Small intestine (tissue), 16 donors: ENCODE data around the gene CAMKK2. TPM values are rescaled to one million over a fixed set of nuclear protein-coding genes. Genes with fewer than 3 reads are reported as not detected.

Experiments used
- DNase-seq, 2 donors: peaks; one replicate each; pipeline versions ENCODE4 v3.0.0 to v3.0.0-alpha.2; 2013
- FAIRE-seq: peaks from 2 replicates; lab custom pipeline; 2012; peaks lifted over from hg19 to GRCh38; lab: Jason Lieb, UNC
- H3K27ac ChIP-seq, 3 donors: one replicate each; pipeline ENCODE4 v1.5.1; 2013; ENCODE audit warnings: low read length in 2 of 3, mild to moderate bottlenecking in 2 of 3, control low read depth in 1 of 3, inconsistent platforms in 1 of 3, low read depth in 1 of 3, moderate library complexity in 1 of 3
- H3K27me3 ChIP-seq, 3 donors: one replicate each; pipeline ENCODE4 v1.6.1; 2013; ENCODE audit warnings: low read length in 3 of 3, inconsistent platforms in 1 of 3; ENCODE audit not compliant: control insufficient read depth in 3 of 3, insufficient read depth in 3 of 3
- H3K36me3 ChIP-seq, 3 donors: one replicate each; pipeline ENCODE4 v1.6.1; 2013; ENCODE audit warnings: low read length in 3 of 3, inconsistent platforms in 1 of 3, low read depth in 1 of 3, mild to moderate bottlenecking in 1 of 3, moderate library complexity in 1 of 3; ENCODE audit not compliant: control insufficient read depth in 3 of 3, insufficient read depth in 2 of 3
- H3K4me1 ChIP-seq, 3 donors: one replicate each; pipeline ENCODE4 v1.6.1; 2013; ENCODE audit warnings: low read length in 2 of 3, inconsistent platforms in 1 of 3, low read depth in 1 of 3, mild to moderate bottlenecking in 1 of 3, moderate library complexity in 1 of 3; ENCODE audit not compliant: control insufficient read depth in 3 of 3, insufficient read depth in 2 of 3
- H3K4me3 ChIP-seq, 3 donors: one replicate each; pipeline ENCODE4 v1.5.1; 2013; ENCODE audit warnings: low read length in 3 of 3, control low read depth in 1 of 3, inconsistent platforms in 1 of 3, low read depth in 1 of 3, mild to moderate bottlenecking in 1 of 3, moderate library complexity in 1 of 3
- H3K9me3 ChIP-seq, 2 donors: one replicate each; pipeline ENCODE4 v1.6.1; 2013; ENCODE audit warnings: low read depth in 1 of 2, low read length in 1 of 2; ENCODE audit not compliant: control insufficient read depth in 2 of 2, insufficient read depth in 1 of 2
- WGBS, 3 donors: extraction: QIAGEN DNeasy Blood & Tissue Kit; methylation state at CpG; one replicate each; pipeline ENCODE4 v1.1.7; 2013; 5-methylcytosine and 5-hydroxymethylcytosine counted together
- long read RNA-seq, 10 donors: transcript quantifications; one replicate each; lab custom pipeline, GENCODE V29; 2026
- polyA plus RNA-seq, 4 donors: library from polyadenylated mRNA; stranded (reverse) in 3 of 4; unstranded in 1 of 4; fragments of 200-250 nt in 3 of 4; fragments of 120-200 nt in 1 of 4; gene quantifications; one replicate each; pipeline versions ENCODE4 v1.2.1 to v1.2.3, GENCODE V29; 2013
- donor health status: healthy with polysubstance abuse.
- donor health status: control.
- donor health status: control.
- donor health status: Bipolar disorder and iron deficiency.
- donor health status: healthy.

CAMKK2 gene
- 10 to 100 TPM; 25.4 to 46.5 (median 39.5) TPM for polyA plus RNA-seq
- long read RNA-seq, donor 1, transcript CAMKK2-208 (16 exons, 2,006 nt): major isoform, 6 of 6 reads
- long read RNA-seq, donor 1, partial matches to known transcripts: 0 of 6 reads
- long read RNA-seq, donor 1, other reads (novel, unspliced or antisense): 0 of 6 reads
- long read RNA-seq, donor 2, partial matches to known transcripts: 0 of 3 reads
- long read RNA-seq, donor 2, other reads (novel, unspliced or antisense): 0 of 3 reads
- long read RNA-seq, donor 3: 0 reads
- long read RNA-seq, donor 4: 0 reads
- long read RNA-seq, donor 5: 0 reads
- long read RNA-seq, donor 6, partial matches to known transcripts: 0 of 1 reads
- long read RNA-seq, donor 6, other reads (novel, unspliced or antisense): 0 of 1 reads
- long read RNA-seq, donor 7: 0 reads
- long read RNA-seq, donor 8: 0 reads
- long read RNA-seq, donor 9: 0 reads
- long read RNA-seq, donor 10, partial matches to known transcripts: 0 of 3 reads
- long read RNA-seq, donor 10, other reads (novel, unspliced or antisense): 0 of 3 reads

GRCh38 chr12:121296618-121297434 lies at the start of gene CAMKK2:
Gene CAMKK2 (minus strand): TSS chr12:121296709. CDS start chr12:121274526, 22,183 bp downstream.
- 0 to 1% (median 0%) methylated on average over 52 to 104 of the region's 104 CpGs for WGBS, 3 donors

GRCh38 chr12:121345151-121345815 lies 48.8 kb upstream of the CAMKK2 start:
- 17 to 58% (median 44%) methylated on average over 4 of the region's 4 CpGs for WGBS, 3 donors
- H3K9me3 ChIP-seq: no peaks in the 10 kb centered on the region
- DNase-seq (peak in 1 of 2 donors; percentile 43), FAIRE-seq (no peak)
- H3K27me3 ChIP-seq: no peaks in the 10 kb centered on the region
- H3K4me3 ChIP-seq: no peak overlapping the region
- peaks cover 15 to 33% (median 18%) of the 10 kb centered on the region in 3 donors for H3K36me3 ChIP-seq
- peak overlapping the region in 1 of 3 donors; percentile 61 for H3K27ac ChIP-seq
- peaks cover 0 to 24% (median 0%) of the 10 kb centered on the region in 3 donors for H3K4me1 ChIP-seq

More at GRCh38 chr12:121296618-121297434, at the start of gene CAMKK2:
- H3K9me3 ChIP-seq: no peaks in the 10 kb centered on the region
- DNase-seq: peak; percentile 92 to 97
- FAIRE-seq: no peak
- H3K27ac ChIP-seq: peak within 1 kb of the TSS; percentile 74 to 92 (median 88)
- peak within 1 kb of the TSS; percentile 80 to 95 (median 90) for H3K4me3 ChIP-seq
- H3K4me1 ChIP-seq: peaks cover 0 to 19% (median 5%) of the 10 kb centered on the region in 3 donors
- no peaks in the 10 kb centered on the region for H3K27me3 ChIP-seq
- peaks cover 0 to 26% (median 0%) of the 10 kb centered on the region in 3 donors for H3K36me3 ChIP-seq

DNA sequence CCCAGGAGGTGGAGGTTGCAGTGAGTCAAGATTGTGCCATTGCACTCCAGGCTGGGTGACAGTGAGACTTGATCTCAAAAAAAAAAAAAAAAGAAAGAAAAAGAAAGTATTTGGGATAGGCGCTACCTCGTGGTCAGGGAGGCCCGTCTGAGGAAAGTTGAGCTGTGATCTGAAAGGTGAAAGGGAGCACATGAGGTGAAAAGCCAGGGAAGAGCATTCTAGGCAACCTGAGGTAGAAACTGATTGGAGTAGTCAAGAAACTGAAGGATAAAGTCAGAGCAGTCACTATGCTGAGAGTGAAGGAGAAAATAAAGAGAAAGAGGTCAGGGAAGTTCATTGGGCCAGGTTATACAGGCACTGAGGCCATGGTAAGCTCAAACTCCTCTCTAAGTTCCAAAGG lies 48.0 kb upstream of the CAMKK2 start:
- DNase-seq (no peak), FAIRE-seq (no peak)
- peaks cover 15 to 39% (median 18%) of the 10 kb centered on the region in 3 donors for H3K36me3 ChIP-seq
- no peaks in the 10 kb centered on the region for H3K9me3 ChIP-seq
- 64 to 74% (median 71%) methylated on average over 3 of the region's 3 CpGs for WGBS, 3 donors
- H3K4me3 ChIP-seq: no peak overlapping the region
- peaks cover 0 to 24% (median 0%) of the 10 kb centered on the region in 3 donors for H3K4me1 ChIP-seq
- H3K27ac ChIP-seq: peak overlapping the region in 1 of 3 donors; percentile 61
- H3K27me3 ChIP-seq: no peaks in the 10 kb centered on the region

GRCh38 chr12:121337416-121337815 lies 40.9 kb upstream of the CAMKK2 start:
- no peak overlapping the region for H3K27ac ChIP-seq
- no peak overlapping the region for H3K4me3 ChIP-seq
- no peaks in the 10 kb centered on the region for H3K27me3 ChIP-seq
- H3K36me3 ChIP-seq: peaks cover 5 to 62% (median 8%) of the 10 kb centered on the region in 3 donors
- DNase-seq (no peak), FAIRE-seq (no peak)
- no peaks in the 10 kb centered on the region for H3K4me1 ChIP-seq
- no peaks in the 10 kb centered on the region for H3K9me3 ChIP-seq
- 97 to 100% (median 99%) methylated on average over 4 of the region's 4 CpGs for WGBS, 3 donors

DNA sequence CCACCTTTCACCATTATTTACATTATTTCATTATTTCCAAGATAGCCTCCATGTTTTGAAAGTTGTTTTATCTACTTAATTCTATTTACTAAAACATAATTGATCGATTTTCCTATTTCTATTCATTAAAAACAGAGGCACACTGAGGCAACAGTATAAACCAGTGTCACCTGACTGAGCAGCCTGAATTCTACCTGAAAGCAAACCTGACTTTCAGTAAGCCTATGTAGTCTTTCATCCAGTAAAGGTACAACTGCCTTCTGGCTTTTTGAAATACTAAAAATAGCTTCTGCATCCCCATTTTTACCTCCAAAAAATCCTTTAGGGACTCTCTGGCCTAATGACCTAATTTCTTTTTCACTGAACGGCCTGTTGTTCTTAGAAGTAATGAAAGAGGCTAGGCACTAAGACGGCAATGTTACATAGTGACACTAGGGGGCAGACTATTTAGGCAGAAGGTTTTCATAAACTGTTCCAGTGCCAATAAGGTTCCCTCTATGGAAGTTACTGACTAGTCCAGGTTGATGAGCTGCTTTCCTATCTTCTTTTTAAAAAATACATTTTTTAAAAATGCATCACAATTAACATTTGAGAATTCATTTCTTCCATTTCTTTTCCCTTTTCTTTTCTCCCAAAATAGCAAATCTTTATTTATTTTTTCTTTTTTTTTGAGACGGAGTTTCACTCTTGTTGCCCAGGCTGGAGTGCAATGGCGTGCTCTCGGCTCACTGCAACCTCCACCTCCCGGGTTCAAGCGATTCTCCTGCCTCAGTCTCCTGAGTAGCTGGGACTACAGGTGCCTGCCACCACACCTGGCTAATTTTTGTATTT lies 38.2 kb upstream of the CAMKK2 start:
- H3K4me3 ChIP-seq: no peak overlapping the region
- peaks cover 0 to 11% (median 0%) of the 10 kb centered on the region in 3 donors for H3K4me1 ChIP-seq
- no peak overlapping the region for H3K27ac ChIP-seq
- peak; percentile 71 to 72 for DNase-seq
- no peaks in the 10 kb centered on the region for H3K9me3 ChIP-seq
- H3K27me3 ChIP-seq: no peaks in the 10 kb centered on the region
- WGBS, 3 donors: 60 to 65% (median 61%) methylated on average over 8 of the region's 8 CpGs
- peaks cover 4 to 59% (median 12%) of the 10 kb centered on the region in 3 donors for H3K36me3 ChIP-seq
- FAIRE-seq: no peak

GRCh38 chr12:121333747-121334146 lies 37.2 kb upstream of the CAMKK2 start:
- Histone ChIP-seq H3K27me3 (no peaks in the 10 kb centered on the region), H3K27ac (no peak overlapping the region), H3K4me3 (no peak overlapping the region), H3K4me1 (peaks cover 0 to 11% (median 0%) of the 10 kb centered on the region in 3 donors), H3K9me3 (no peaks in the 10 kb centered on the region), H3K36me3 (peaks cover 7 to 57% (median 12%) of the 10 kb centered on the region in 3 donors)
- FAIRE-seq (no peak), DNase-seq (no peak)
- 91 to 96% (median 92%) methylated on average over 1 of the region's 1 CpG for WGBS, 3 donors

- FAIRE-seq: no peak
- 38 to 70% (median 57%) methylated on average over 6 of the region's 6 CpGs for WGBS, 3 donors
- H3K4me3 ChIP-seq: no peak overlapping the region
- H3K9me3 ChIP-seq: no peaks in the 10 kb centered on the region
- DNase-seq: peak; percentile 37 to 51
- peak overlapping the region in 1 of 3 donors; percentile 3 for H3K27ac ChIP-seq
- no peaks in the 10 kb centered on the region for H3K27me3 ChIP-seq
- H3K4me1 ChIP-seq: peaks cover 0 to 11% (median 0%) of the 10 kb centered on the region in 3 donors
- peaks cover 18 to 53% (median 24%) of the 10 kb centered on the region in 3 donors for H3K36me3 ChIP-seq
Measured at GRCh38 chr12:121331248-121331647, 34.7 kb upstream of the CAMKK2 start.
